NT2/D1 (cell line): Measurements from ENCODE around the gene TTLL5.
"Not testable (repeated sequence)": the region's sequence is repeated elsewhere in the genome, so short reads cannot be mapped to it uniquely, and the experiment has no call there.

ENCODE experiments used
- DNase-seq: peaks from one replicate; pipeline ENCODE4 v3.0.0-alpha.2; 2011; ENCODE audit warnings: low read depth, low spot score
- H3K27me3 ChIP-seq: 2 replicates; pipeline ENCODE4 v1.6.0; 2011; ENCODE audit warnings: mild to moderate bottlenecking; ENCODE audit not compliant: insufficient read length, insufficient read depth
- H3K36me3 ChIP-seq: 2 replicates; pipeline ENCODE4 v1.6.1; 2011; ENCODE audit warnings: mild to moderate bottlenecking, low read length, mixed read lengths; ENCODE audit not compliant: insufficient read depth, insufficient read length
- H3K4me1 ChIP-seq: 2 replicates; pipeline ENCODE4 v1.5.1; 2011; ENCODE audit not compliant: insufficient read depth, insufficient read length
- H3K4me3 ChIP-seq: 2 replicates; pipeline ENCODE4 v1.5.1; 2011; ENCODE audit warnings: low read depth; ENCODE audit not compliant: insufficient read length
- H3K9ac ChIP-seq: 2 replicates; pipeline ENCODE4 v1.6.0; 2011; ENCODE audit warnings: low read depth; ENCODE audit not compliant: insufficient read length
- H3K9me3 ChIP-seq: 2 replicates; pipeline ENCODE4 v1.5.1; 2011; ENCODE audit warnings: mild to moderate bottlenecking, low read length; ENCODE audit not compliant: insufficient read depth
- SUZ12 ChIP-seq: IDR thresholded peaks from 2 replicates; pipeline ENCODE4 v1.6.1; 2011; ENCODE audit not compliant: insufficient read length, insufficient read depth; ENCODE audit errors: extremely low read depth
- YY1 ChIP-seq: IDR thresholded peaks from 2 replicates; pipeline ENCODE4 v1.6.1; 2011; ENCODE audit not compliant: insufficient read length, insufficient read depth
- ZNF274 ChIP-seq: IDR thresholded peaks from 2 replicates; pipeline ENCODE4 v1.6.1; 2011; ENCODE audit warnings: mild to moderate bottlenecking, low read depth, low read length

The TTLL5 gene

DNA sequence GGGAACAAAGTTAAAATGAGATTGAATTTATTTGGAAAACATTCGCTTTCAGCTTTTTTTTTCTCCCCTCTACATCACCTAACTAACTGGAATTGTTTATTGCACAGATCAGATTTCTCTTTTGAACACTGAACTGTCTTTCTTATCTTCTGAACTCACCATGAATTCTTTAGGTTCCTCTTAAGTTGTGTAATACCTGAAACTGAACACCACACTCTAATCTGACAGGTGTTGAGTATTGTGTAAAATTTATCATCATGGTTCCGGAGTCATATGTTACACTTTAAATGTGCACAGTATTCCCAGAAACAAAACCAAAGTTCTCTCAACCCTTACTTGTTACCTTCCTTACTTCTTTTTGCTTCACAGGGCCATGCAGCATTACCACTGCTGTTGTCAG is 254.0 kb downstream of the TTLL5 start:
- H3K9me3 ChIP-seq: no peaks in the 10 kb centered on the region
- no peaks in the 10 kb centered on the region for H3K4me1 ChIP-seq
- no peak for DNase-seq
- no peak overlapping the region for H3K4me3 ChIP-seq
- TF ChIP-seq ZNF274: no peak
- no peak for TF ChIP-seq SUZ12
- no peak for TF ChIP-seq YY1
- no peak overlapping the region for H3K9ac ChIP-seq
- H3K36me3 ChIP-seq: no peaks in the 10 kb centered on the region
- no peaks in the 10 kb centered on the region for H3K27me3 ChIP-seq

- peak; percentile 5 for DNase-seq
- Histone ChIP-seq H3K27me3 (no peaks in the 10 kb centered on the region), H3K9ac (no peak overlapping the region), H3K4me3 (no peak overlapping the region), H3K4me1 (no peaks in the 10 kb centered on the region), H3K9me3 (no peaks in the 10 kb centered on the region), H3K36me3 (no peaks in the 10 kb centered on the region)
- TF ChIP-seq ZNF274 (no peak), YY1 (no peak), SUZ12 (no peak)
Measured at GRCh38 chr14:75917322-75917945, 256.4 kb downstream of the TTLL5 start.

GRCh38 chr14:75917946-75918335 is 256.9 kb downstream of the TTLL5 start:
- no peak for DNase-seq
- Histone ChIP-seq H3K36me3 (no peaks in the 10 kb centered on the region), H3K4me1 (no peaks in the 10 kb centered on the region), H3K27me3 (no peaks in the 10 kb centered on the region), H3K9ac (no peak overlapping the region), H3K9me3 (no peaks in the 10 kb centered on the region), H3K4me3 (no peak overlapping the region)
- TF ChIP-seq YY1 (no peak), ZNF274 (no peak)

DNA sequence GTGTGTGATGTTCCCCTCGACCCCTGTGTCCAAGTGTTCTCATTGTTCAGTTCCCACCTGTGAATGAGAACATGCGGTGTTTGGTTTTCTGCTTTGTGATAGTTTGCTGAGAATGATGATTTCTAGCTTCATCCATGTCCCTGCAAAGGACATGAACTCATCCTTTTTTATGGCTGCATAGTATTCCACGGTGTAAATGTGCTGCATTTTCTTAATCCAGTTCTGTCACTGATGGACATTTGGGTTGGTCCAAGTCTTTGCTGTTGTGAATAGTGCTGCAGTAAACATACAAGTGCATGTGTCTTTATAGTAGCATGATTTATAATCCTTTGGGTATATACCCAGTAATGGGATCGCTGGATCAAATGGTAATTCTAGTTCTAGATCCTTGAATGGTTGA is 259.4 kb downstream of the TTLL5 start:
- not testable (repeated sequence) for H3K36me3 ChIP-seq, H3K27me3 ChIP-seq, H3K9ac ChIP-seq, H3K4me1 ChIP-seq, H3K4me3 ChIP-seq, DNase-seq, H3K9me3 ChIP-seq

DNA sequence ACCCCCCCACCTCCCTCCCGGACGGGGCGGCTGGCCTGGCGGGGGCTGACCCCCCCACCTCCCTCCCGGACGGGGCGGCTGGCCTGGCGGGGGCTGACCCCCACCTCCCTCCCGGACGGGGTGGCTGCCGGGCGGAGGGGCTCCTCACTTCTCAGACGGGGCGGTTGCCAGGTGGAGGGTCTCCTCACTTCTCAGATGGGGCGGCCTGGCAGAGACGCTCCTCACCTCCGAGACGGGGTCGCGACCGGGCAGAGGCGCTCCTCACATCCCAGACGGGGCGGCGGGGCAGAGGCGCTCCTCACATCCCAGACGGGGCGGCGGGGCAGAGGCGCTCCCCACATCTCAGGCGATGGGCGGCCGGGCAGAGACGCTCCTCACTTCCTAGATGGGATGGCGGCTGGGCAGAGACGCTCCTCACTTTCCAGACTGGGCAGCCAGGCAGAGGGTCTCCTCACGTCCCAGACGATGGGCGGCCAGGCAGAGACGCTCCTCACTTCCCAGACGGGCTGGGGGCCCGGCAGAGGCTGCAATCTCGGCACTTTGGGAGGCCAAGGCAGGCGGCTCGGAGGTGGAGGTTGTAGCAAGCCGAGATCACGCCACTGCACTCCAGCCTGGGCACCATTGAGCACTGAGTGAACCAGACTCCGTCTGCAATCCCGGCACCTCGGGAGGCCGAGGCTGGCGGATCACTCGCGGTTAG is 264.2 kb downstream of the TTLL5 start:
- not testable (repeated sequence) for H3K4me3 ChIP-seq, DNase-seq, H3K27me3 ChIP-seq, H3K9me3 ChIP-seq, H3K36me3 ChIP-seq, H3K9ac ChIP-seq, H3K4me1 ChIP-seq

DNA sequence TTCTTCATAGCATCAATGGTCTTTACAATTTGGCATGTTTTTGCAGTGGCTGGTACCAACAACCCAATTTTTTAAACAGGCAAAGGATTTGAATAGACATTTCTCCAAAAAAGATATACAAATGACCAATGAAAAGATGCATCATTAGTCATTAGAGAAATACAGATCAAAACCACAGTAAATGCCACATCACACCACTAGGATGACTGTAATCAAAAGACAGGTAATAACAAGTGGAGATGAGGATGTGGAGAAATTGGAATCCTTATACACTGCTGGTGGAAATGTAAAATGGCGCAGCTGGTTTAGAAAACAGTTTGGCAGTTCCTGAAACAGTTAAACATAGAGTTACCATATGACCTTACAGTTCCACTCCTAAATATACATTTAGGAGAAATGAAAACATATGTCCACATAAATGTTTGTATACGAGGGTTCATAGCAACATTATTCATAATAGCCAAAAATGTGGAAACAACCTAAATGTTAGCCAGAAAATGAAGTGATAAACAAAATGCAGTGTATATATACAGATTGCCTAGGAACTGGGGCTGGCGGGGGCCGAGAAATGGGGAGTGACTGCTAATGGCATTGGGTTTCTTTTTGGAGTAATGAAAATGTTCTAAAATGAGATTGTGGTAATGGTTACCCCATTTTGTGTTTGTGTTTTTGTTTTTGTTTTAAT is 265.5 kb downstream of the TTLL5 start:
- no peak overlapping the region for H3K9ac ChIP-seq
- H3K27me3 ChIP-seq: no peaks in the 10 kb centered on the region
- TF ChIP-seq YY1 (no peak), SUZ12 (no peak), ZNF274 (no peak)
- H3K4me1 ChIP-seq: no peaks in the 10 kb centered on the region
- no peak overlapping the region for H3K4me3 ChIP-seq
- no peaks in the 10 kb centered on the region; the same call in 1 of the 2 replicates for H3K9me3 ChIP-seq
- no peaks in the 10 kb centered on the region for H3K36me3 ChIP-seq
- no peak for DNase-seq

- H3K9me3 ChIP-seq: no peaks in the 10 kb centered on the region; the same call in 1 of the 2 replicates
- no peak overlapping the region for H3K4me3 ChIP-seq
- H3K4me1 ChIP-seq: no peaks in the 10 kb centered on the region
- H3K27me3 ChIP-seq: no peaks in the 10 kb centered on the region
- H3K9ac ChIP-seq: no peak overlapping the region
- DNase-seq: no peak
- TF ChIP-seq SUZ12 (no peak), YY1 (no peak), ZNF274 (no peak)
- H3K36me3 ChIP-seq: no peaks in the 10 kb centered on the region
Measured at GRCh38 chr14:75927564-75928087, 266.6 kb downstream of the TTLL5 start.
